Daoy (cell line): ENCODE results near the gene ZNF536. TPM values are rescaled to one million over a fixed set of nuclear protein-coding genes. Genes with fewer than 3 reads are reported as not detected.
"Not testable (repeated sequence)": the region's sequence is repeated elsewhere in the genome, so short reads cannot be mapped to it uniquely, and the experiment has no call there.

Experiments
- DNase-seq: peaks from one replicate; pipeline ENCODE4 v3.0.0-alpha.2; 2015; ENCODE audit warnings: low read depth
- total RNA-seq: library from RNA; depleted of rRNA; stranded (reverse); fragments of >200 nt; shearing (Covaris generic); gene quantifications from 2 replicates; pipeline ENCODE4 v1.2.3, GENCODE V29; 2014

The ZNF536 gene
- total RNA-seq, 1 experiment from 2014 or later = 10.2 TPM

DNA sequence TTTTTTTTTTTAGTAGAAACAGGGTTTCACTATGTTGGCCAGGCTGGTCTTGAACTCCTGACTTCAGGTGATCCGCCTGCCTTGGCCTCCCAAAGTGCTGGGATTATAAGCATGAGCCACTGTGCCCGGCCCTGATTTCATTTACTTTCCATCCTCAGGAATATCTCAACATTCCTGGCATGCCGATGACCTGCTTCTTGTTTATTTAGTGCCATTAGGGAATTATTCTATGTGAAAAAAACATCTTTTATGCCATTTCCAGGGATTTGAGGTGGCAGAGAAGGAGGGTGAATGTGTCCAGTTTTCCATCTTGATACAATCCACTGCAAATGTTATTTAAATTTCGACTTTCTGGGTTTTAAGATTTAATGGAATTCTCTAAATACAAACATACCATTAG, 45.0 kb downstream of the ZNF536 start:
- DNase-seq = not testable (repeated sequence)

DNA sequence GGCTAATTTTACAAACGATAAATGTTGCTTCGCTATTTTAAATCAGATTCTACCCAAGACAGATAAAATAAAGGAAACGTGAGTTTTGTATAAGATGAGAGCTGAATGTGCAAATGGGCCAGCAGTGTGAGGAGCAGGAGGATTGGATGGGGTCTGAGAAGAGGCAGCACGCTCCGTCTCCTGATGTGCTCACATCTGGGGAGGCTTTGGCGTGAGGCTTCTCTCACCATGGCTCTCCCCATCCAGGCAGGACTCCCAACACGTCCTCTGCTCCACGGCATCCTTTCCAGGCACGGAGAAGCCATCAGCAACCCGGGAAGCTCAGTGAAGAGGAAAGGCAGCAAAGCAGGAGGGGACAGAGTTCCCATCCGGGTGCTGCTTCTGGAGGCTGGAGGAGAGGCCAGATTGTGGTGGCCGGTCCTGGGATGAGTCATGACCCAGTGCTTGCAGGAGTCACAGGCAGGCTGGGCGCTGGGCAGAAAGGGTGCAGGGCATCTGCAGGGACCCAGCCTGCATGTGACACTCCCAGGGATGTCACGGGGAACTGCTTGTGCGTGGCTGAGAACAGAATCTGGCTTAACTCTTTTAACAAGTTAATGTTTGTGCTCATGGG, 47.5 kb downstream of the ZNF536 start:
- peak; percentile 66 for DNase-seq

DNA sequence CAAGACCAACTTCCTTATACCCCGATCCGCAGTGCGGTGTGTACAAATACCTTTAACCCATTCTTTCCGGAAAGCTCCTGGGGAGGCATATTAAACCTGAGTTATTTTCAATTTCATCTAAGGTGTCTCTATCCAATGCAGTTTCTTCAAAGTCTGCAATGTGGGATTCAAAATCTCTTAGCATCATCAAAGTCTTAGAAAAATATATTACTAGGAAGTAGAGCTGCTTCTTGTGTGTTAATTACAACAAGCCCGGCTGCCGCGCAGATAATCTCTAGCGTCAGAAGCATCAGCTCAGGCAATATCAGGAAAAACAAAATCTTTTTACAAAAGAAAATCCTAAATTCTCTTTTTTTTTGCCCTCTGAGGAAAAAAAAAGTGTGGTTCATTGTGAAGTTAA, 48.1 kb downstream of the ZNF536 start:
- no peak for DNase-seq

DNA sequence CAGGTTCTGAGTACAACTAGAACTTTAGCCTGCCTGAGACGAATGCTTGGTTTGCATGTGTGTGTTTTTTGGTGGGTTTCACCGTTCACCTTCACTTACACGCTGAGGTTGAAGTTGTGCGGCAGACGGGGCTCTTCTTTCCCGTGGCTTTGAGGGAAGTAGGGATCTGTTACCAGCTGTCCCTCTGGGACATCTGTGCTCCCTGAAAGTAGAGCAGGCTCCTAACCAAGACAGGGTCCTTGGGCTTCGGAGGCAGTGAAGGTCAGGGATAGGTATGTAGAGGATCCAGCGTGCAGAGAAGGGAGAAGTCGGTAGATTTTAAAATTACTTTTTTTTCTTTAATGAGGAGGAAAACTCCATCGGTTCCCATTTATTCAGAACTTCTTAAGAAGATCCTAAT, 48.7 kb downstream of the ZNF536 start:
- DNase-seq = no peak

DNA sequence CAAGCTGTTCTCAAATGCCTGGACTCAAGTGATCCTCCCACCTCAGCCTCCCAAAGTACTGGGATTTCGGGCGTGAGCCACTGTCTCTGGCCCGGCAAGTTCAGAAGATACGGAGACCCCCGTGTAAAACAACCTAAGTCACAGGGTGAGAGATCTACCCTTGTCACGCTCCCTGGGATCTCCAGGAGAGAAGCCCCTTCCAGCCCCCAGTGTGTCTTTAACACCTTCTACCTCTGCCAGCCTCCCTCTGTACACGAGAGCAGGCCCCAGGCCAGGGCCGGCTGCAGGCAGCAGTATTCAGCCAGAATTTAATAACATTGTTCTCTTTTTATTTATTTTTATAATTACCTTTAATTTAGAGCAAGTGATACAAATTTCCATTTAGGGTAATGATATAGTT, 49.4 kb downstream of the ZNF536 start:
- DNase-seq = no peak

DNA sequence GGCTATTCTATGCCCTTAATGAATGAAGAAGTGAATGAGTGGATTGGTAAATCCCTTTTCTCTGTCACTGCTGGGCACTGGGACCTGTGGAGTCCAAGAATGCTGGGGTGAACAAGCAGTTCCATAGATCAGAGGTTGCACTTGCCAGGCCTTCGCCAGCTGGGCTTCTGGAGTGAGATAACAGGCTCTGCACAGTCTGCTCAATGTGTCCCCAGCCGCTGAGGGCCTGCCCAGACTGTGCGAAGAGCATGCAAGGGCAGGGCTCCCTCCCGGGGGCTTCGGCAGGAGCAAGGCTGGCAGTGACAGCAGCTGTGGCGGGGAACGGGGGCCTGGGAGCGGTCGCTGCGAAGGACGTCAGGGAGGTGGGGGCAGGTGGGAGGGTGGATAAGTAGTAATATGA, 51.3 kb downstream of the ZNF536 start:
- DNase-seq = no peak

DNA sequence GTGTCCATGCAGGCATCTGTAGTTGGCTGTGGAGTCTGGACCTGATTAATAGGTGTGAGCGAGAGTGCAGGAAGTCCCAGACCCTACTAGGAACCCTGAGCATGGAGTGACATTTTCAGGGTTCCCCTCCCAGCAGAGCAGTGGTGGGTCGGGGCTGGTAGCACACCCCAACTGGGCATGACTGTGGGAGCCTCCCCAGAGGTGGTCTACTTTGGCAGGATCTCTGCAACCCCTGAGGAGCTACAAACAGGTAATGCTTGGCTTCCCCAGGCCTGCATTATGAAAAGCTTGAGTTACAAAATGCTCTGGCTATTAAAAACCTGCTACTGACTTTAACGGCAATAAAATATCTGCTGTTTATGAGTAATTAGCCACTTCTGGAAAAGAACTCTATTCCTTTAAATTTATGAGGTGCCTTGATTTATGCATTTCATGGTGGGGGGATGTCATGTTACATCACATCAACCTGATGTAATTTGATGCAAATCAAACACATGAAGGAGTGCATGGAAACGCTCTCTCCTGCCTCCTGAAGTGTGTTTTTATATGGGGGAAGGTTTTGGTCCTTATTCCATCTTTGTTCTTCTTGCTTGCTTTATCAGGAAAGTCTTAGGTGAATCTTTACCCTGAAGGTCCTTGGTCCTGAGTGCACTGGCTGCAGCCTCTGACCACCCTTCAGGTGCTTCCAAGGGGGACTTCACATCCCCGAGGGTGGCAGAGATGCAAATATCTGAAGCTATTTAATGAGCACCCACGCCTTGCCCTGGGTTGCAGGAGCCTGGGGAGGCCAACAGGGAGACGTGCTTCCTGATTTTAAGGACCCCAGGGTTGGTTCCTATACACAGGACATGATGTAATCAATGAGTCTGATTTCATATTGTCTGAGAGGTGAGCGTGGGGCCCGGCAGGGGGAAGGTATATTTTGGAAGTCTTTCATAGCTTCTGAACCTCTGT, 54.0 kb downstream of the ZNF536 start:
- DNase-seq = no peak

DNA sequence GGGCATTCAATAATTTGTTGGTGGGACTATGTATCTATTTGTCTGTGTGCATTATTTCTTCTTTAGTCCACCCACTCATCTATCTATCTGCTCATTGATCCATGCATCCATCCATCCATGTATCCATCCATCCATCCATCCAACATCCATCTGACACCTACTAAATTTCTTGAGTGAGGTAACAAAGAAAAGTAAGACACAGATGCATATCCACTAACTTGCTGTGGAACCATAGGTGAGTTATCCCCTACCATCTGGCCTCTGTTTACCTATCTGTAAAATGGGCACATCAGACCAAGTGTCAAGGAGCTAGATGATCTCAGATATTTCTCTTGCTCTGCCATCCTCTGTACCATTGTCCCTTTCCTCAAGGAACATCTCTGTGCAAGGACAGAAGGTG, 54.7 kb downstream of the ZNF536 start:
- no peak for DNase-seq

DNA sequence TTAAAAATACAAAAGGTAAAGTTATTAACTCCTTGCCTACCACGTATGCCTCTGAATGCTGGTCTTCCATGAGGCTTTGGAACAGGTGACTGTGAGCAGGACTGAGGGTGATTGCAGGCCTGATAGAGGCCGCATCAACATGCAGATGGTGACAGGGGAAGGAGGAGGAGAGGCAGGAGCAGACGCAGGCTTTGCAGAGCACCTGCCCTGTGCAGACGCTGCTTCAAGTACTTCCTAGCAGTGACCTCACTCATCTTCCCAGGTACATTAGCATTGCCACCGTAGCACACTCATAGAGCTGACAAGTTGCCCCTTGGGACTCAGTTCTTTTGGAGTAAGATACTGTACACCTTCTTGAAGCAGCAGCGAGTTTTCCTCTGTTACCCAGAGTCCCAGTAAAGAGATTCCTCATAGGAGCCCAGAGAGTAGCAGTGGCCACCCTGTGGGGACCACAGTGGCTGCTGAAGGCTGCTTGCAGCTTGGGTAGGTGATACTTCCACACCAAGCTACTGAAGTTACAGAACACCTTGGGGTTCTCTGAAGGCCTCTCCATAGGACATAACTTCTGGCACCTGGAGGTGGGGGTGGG, 56.0 kb downstream of the ZNF536 start:
- DNase-seq = no peak

DNA sequence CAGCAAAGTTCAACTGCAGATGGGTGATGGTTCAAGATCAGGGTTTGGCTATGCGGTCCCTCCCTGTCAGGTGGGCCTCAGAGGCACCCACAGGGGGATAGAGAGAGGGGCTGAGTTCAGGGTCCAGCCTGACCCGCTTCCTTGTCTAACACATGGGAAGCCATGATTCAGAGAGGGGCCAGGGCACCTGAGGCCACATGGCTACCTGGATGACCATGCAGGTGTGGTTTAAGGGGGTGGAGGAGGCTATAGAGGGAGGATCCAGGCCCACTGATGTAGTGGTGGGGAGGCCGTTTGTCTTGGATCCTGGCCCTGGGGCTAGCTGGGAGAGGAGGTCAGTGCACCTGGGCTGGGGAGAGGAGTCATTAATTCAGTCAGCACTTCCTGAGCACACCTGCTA, 56.7 kb downstream of the ZNF536 start:
- no peak for DNase-seq

DNA sequence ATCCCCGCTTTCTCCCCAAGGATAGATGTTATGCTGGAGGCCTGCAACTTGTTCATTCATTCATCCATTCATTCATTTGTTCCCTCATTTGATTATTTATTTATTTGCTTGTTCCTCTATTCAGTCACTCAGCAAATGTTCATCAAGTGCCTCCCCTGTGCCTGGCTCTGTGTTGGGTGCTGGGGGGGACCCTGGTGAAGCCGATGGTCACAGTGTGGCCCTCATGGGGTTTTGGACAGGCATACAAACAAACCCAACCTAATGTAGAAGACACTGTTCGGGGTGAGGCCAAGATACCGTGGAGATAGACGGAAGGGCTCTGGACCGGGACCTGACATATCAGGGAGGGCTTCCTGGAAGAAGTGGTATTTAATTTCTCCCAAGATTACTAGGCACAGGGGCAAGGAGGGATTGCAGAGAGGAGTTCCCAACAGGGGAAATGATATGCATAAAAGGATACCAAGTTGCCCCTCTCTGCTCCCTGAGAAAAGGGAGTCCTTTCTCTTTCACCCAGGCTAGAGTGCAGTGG, 58.1 kb downstream of the ZNF536 start:
- no peak for DNase-seq

DNA sequence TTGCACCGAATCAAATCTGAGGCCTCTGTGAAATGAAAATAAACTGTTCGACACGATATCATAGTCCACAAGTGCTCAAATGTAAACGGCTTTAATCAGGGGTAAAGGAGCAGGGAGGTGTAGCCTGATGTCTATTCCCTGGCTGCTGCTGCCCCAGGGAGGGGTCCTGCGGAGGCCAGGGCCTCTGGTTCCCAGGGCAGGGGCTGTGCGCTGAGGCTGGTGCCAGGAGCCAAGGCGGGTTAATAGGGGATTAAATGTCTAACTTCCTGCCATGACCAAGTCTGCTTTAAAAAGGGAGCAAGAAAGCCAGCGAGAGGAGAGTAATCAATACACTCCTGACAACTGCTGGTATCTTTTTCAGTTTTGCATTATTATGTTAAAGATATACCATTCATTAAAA, 59.4 kb downstream of the ZNF536 start:
- no peak for DNase-seq

DNA sequence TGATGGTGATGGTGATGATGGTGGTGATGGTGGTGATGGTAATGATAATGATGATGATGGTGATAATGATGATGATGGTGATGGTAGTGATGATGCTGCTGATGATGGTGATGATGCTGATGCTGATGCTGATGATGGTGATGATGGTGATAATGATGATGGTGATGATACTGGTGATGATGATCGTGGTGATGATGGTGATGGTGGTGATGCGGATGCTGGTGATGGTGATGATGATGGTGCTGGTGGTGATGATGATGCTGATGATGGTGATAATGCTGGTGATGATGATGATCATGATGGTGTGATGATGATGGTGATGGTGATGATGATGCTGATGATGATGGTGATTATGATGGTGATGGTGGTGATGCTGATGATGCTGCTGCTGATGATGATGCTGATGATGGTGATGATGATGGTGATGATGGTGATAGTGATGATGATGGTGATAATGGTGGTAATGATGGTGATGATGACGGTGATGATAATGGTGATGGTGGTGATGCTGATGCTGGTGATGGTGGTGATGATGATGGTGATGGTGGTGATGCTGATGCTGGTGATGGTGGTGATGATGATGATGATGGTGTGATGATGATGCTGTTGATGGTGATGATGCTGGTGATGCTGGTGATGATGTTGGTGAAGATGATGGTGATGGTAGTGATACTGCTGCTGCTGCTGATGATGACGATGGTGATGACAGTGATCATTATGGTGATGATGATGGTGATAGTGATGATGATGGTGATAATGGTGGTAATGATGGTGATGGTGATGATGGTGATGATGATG, 62.8 kb downstream of the ZNF536 start:
- no peak for DNase-seq

DNA sequence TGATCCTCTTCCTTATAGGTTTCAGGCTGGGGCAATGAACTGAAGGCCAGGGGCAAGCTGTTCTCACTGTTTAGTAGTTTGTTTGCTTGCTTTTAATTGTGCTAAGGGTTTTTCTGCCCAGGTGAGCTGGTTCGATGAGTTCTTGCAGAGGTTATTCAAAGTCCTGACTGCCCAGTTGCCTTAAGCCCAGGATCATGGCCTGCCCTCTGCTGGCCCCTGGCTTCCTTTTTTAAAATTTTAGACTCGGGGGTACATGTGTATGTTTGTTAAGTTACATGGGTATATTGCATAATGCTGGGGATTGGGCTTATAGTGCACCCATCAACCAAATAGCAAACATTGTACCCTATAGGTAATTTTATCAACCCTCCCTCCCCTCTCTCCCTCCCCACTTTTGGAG, 65.7 kb downstream of the ZNF536 start:
- no peak for DNase-seq

DNA sequence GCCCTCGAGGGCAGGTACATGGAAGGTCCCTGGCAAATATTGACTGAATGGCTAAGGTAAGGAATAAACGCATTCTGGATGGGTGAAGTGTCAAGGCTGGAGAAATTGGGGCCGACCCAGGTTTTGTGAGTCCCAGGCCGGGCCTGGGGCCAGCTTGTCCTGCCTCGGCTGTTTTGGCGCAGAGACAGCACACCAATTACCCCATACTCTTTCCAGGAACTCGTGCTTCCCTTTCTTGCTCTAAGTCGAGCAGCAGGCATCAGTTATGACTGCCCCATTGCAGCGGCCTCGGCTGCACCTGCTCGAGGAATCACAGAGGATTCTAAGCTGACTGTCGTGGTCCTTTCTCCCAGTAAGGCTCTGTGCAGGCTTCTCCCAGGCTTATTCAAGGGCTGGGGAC, 67.1 kb downstream of the ZNF536 start:
- no peak for DNase-seq

DNA sequence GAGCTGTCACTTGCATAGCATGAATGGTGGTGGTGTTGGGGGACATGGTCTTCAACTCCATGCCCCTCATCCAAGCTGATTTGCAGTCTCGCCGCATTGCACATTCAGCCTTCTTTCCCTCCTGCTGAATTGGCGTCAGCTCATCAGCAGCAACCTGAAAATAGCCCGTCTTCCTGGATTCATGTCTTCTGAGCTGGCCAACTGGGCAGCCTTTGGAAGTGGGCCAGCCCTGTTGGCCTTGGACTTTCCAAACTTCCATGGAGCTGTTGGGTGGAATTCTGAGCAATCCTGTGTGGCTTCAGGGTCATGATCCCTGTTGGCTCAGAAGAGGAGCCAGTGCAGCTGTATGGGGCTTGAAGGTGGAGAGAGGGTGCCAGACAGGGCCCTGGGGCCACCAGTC, 68.8 kb downstream of the ZNF536 start:
- no peak for DNase-seq

DNA sequence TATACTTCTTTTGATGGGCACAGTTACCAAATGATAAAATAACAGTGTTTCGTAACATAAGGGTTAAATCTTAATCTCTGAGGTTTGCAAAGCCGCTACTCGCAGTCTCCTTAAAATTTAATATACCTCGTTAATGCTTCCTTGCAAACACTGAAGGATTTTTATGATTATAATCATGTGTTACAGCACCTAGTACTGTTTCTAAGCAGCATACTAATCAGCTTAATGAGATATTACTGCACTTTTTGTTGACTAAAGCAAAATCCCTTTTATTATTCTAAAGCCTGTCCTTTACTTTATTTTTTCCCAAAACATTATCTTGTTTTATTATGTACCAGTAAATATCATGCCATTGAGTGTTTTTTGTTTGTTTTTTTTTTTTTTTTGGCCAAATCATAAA, 70.5 kb downstream of the ZNF536 start:
- DNase-seq = no peak

DNA sequence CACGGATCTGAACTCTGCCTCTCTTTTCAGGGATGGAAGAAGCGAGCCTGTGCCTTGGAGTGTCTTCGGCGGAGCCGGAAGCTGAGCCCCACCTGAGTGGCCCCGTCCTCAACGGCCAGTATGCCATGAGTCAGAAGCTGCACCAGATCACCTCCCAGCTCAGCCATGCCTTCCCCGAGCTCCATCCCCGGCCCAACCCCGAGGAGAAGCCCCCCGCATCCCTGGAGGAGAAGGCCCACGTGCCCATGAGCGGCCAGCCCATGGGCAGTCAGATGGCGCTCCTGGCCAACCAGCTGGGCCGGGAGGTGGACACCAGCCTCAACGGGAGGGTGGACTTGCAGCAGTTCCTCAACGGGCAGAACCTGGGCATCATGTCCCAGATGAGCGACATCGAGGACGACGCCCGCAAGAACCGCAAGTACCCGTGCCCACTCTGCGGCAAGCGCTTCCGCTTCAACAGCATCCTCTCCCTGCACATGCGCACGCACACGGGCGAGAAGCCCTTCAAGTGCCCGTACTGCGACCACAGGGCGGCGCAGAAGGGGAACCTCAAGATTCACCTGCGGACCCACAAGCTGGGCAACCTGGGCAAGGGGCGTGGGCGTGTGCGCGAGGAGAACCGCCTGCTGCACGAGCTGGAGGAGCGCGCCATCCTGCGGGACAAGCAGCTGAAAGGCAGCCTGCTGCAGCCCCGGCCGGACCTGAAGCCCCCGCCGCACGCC, 71.5 kb downstream of the ZNF536 start:
- DNase-seq = peak; percentile 46

DNA sequence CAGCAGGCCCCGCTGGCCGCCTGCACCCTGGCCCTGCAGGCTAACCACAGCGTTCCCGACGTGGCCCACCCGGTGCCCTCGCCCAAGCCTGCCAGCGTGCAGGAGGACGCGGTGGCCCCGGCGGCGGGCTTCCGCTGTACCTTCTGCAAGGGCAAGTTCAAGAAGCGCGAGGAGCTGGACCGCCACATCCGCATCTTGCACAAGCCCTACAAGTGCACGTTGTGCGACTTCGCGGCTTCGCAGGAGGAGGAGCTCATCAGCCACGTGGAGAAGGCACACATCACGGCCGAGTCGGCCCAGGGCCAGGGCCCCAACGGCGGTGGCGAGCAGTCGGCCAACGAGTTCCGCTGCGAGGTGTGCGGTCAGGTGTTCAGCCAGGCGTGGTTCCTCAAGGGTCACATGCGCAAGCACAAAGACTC, 72.1 kb downstream of the ZNF536 start:
- peak; percentile 68 for DNase-seq

DNA sequence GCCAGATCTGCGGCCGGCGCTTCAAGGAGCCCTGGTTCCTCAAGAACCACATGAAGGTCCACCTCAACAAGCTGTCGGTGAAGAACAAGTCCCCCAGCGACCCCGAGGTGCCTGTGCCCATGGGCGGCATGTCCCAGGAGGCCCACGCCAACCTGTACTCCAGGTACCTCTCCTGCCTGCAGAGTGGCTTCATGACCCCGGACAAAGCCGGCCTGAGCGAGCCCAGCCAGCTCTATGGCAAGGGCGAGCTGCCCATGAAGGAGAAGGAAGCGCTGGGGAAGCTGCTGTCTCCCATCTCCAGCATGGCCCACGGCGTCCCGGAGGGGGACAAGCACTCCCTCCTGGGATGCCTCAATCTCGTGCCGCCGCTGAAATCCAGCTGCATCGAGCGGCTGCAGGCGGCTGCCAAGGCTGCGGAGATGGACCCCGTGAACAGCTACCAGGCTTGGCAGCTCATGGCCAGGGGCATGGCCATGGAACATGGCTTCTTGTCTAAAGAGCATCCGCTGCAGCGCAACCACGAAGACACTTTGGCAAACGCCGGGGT, 72.6 kb downstream of the ZNF536 start:
- DNase-seq = no peak

DNA sequence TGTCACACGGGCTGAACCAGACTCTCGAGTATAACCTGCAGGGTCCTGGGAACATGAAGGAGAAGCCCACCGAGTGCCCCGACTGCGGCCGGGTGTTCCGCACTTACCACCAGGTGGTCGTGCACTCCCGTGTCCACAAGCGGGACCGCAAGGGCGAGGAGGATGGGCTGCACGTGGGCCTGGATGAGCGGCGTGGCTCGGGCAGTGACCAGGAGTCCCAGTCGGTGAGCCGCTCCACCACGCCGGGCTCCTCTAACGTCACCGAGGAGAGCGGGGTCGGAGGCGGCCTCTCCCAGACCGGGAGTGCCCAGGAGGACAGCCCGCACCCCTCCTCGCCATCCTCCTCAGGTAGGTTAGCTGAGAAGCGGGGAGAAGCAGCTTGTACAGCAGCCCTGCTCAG, 73.2 kb downstream of the ZNF536 start:
- DNase-seq = no peak
